ENCODE data around the gene REV1.

DNA sequence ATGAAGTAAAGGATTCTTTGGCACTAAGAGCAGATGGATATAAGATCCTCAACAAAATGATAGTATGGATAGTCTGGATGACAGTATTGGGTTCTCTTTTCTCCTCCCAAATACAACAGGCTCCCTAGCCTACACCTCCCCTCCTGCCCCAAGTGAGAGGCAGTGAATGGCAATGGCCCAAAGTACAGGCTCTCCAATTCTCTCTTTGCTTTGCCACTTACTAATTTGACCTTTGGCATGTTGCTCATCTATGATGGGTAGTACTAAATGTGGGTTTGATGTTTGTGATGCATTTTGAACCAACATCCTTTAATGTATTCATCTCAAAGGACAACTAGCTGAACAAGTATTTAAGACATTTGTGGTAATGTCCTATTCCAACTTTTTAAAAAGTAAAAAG lies 86.7 kb downstream of the REV1 start:
- TF ChIP-seq POLR2A (IDR thresholded peaks at IDR 0.05) (no peak), POLR2AphosphoS5 (IDR thresholded peaks at IDR 0.05) (no peak)
- TF ChIP-seq, protein P1, sequence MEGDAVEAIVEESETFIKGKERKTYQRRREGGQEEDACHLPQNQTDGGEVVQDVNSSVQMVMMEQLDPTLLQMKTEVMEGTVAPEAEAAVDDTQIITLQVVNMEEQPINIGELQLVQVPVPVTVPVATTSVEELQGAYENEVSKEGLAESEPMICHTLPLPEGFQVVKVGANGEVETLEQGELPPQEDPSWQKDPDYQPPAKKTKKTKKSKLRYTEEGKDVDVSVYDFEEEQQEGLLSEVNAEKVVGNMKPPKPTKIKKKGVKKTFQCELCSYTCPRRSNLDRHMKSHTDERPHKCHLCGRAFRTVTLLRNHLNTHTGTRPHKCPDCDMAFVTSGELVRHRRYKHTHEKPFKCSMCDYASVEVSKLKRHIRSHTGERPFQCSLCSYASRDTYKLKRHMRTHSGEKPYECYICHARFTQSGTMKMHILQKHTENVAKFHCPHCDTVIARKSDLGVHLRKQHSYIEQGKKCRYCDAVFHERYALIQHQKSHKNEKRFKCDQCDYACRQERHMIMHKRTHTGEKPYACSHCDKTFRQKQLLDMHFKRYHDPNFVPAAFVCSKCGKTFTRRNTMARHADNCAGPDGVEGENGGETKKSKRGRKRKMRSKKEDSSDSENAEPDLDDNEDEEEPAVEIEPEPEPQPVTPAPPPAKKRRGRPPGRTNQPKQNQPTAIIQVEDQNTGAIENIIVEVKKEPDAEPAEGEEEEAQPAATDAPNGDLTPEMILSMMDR (IDR thresholded peaks at IDR 0.05), result no peak
